Measurements from ENCODE around the gene REV1. TPM values are rescaled to one million over a fixed set of nuclear protein-coding genes. Genes with fewer than 3 reads are reported as not detected.

REV1 gene
- polyA plus RNA-seq (2011; rRNA removed) (17.9 and 23.5 TPM in 2 replicates), polyA minus RNA-seq (2011; rRNA and poly(A)+ RNA removed) (23.4 and 26.2 TPM in 2 replicates)

DNA sequence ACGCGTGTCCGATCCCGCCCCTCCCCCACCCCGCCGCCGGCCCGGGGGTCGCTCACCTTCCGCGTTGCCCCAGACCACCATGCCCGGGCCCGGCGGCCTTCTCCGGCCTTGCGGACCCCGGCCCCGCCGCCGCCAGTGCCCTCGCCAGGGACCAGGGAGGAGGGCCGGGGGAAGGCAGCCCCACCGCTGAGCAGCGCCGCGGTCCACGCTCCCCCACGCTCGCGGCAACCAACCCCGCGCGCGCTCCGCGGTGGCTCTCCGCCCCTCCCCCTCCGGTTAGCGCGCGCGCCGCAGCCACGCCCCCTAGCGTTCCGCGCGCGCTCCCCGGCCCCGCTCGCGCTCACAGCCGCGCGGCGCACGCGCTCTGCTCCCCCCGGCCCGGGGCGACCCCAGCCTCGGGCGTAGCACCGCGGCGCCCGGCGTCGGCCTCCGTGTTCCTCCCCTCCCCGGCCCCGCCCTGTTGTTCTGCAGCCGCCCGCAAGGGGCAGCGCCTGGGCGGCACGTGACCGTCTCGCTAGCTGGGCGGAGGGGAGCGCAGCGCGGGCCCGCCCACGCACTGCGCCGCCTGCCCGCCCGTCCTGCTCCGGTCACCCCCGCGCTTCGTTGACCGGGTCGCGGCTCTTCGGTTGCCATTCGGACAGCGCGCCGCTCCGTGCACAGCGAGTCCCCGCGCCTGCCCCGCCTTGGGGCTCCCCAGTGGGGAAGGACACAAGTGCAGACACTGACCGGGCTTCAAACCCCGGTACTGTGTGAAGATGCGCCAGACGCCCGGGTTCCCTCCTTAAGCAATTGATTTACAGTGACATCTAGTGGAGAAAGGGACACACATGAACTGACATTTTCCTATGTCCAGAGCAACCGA, at the start of gene REV1:
Gene REV1, minus strand, starts transcription at position 257 of the 862 bp plus-strand sequence. CDS start 25,042 bp downstream, outside the sequence.
- ChIA-PET CTCF (interaction anchor here (0.6 to 1.0 kb wide), 11 partner anchors 12 to 405 kb away, joined by 3 to 16 read pairs (median 3); partner anchors contain the start of genes EIF5B and TXNDC9), POLR2A (interaction anchor here (0.6 to 1.1 kb wide), 2 partner anchors 154 to 304 kb away, joined by 3 to 4 read pairs; partner anchors contain the start of gene TXNDC9)
- DNase-seq (ENCODE audit: low read depth) = peak; percentile 56
- H3K27me3 ChIP-seq (ENCODE audit: control insufficient read depth, insufficient read depth, low read length) = no peaks in the 10 kb centered on the region
- peak within 1 kb of the TSS; percentile 76 for H3K4me3 ChIP-seq (ENCODE audit: low read depth, low read length)
- TF ChIP-seq, protein P1, sequence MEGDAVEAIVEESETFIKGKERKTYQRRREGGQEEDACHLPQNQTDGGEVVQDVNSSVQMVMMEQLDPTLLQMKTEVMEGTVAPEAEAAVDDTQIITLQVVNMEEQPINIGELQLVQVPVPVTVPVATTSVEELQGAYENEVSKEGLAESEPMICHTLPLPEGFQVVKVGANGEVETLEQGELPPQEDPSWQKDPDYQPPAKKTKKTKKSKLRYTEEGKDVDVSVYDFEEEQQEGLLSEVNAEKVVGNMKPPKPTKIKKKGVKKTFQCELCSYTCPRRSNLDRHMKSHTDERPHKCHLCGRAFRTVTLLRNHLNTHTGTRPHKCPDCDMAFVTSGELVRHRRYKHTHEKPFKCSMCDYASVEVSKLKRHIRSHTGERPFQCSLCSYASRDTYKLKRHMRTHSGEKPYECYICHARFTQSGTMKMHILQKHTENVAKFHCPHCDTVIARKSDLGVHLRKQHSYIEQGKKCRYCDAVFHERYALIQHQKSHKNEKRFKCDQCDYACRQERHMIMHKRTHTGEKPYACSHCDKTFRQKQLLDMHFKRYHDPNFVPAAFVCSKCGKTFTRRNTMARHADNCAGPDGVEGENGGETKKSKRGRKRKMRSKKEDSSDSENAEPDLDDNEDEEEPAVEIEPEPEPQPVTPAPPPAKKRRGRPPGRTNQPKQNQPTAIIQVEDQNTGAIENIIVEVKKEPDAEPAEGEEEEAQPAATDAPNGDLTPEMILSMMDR (IDR thresholded peaks at IDR 0.05; ENCODE audit: insufficient read depth, low read depth, low read length) = peak; percentile 62
- no peaks in the 10 kb centered on the region for H3K36me3 ChIP-seq (ENCODE audit: control insufficient read depth, insufficient read depth, low read length)

DNA sequence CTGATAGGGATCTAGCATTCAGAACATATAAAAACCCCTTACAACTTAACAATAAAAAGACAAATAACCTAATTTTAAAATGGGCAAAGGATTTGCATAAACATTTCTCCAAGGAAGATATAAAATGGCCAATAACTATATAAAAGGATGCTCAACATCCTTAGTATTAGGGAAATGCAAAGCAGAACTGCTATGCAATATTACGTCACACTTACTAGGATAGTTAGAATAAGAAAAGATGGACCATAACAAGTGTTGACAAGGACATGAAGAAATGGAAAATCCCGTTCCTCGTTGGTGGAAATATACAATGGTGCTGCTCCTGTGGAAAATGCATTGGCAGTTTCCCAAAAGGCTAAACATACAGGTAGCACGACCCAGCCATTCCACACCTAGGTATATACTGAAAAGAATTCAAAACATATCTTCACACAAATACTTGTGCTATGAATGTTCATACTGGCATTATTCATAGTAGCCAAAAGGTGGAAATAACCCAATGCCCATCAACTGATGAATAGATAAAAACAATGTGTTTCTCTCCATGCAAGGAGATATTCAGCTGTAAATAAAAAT, 48.2 kb upstream of the REV1 start:
- H3K4me3 ChIP-seq (ENCODE audit: low read depth, low read length) = no peak overlapping the region
- ChIA-PET CTCF (interaction anchor here (0.7 kb wide), 1 partner anchor 722 kb away, joined by 3 read pairs; no protein-coding TSS in a partner anchor), POLR2A (no interaction called here)
- no peak for DNase-seq (ENCODE audit: low read depth)
- TF ChIP-seq, protein P1 (IDR thresholded peaks at IDR 0.05; ENCODE audit: insufficient read depth, low read depth, low read length) = no peak
- H3K27me3 ChIP-seq (ENCODE audit: control insufficient read depth, insufficient read depth, low read length) = peaks cover under 1% of the 10 kb centered on the region; the same call in 1 of the 2 replicates
- H3K36me3 ChIP-seq (ENCODE audit: control insufficient read depth, insufficient read depth, low read length) = no peaks in the 10 kb centered on the region

DNA sequence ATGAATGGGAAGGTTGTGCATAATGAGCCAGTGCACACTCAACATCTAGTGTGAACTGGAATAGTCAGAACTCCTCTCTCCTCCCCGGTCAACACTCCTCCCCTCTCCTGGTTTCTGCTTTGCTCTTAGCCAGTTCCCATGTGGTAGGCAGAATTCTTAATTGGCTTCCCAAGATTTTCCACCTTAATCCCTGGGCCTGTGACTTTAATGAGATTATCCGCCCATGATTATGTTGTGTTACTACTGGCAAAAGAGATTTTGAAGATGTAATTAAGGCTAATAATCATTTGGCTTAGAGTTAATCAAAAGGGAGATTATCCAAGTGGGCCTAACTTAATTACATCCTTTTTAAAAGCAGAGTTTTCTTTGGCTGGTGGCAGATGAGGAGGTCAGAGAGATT, 34.2 kb upstream of the REV1 start:
- DNase-seq (ENCODE audit: low read depth) = no peak
- POLR2A ChIA-PET = no interaction called here
- TF ChIP-seq, protein P1 (IDR thresholded peaks at IDR 0.05; ENCODE audit: insufficient read depth, low read depth, low read length) = no peak
- CTCF ChIA-PET = interaction anchor here (1.1 kb wide), 1 partner anchor 42 kb away, joined by 3 read pairs; no protein-coding TSS in a partner anchor
- Histone ChIP-seq H3K4me3 (ENCODE audit: low read depth, low read length) (no peak overlapping the region), H3K27me3 (ENCODE audit: control insufficient read depth, insufficient read depth, low read length) (no peaks in the 10 kb centered on the region), H3K36me3 (ENCODE audit: control insufficient read depth, insufficient read depth, low read length) (no peaks in the 10 kb centered on the region)

DNA sequence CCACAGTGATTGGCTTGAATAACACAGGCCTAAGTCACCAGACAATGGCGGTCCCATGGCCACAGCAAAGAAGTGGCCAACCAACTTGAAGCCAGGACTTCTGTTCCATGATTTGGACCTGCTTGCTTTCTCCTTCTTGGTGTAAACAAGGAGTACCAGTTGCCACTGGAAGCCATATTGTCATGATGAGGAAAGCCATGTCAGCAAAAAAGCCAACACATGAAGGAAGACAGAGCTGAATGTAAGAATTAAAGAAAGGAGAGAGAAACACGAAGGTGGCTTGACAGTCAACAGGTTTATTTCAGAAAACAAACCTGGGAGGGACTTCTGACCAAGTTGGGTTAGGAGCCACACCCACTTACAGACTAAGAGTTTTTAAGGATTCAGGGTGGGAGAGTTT, 32.3 kb upstream of the REV1 start:
- no peaks in the 10 kb centered on the region for H3K36me3 ChIP-seq (ENCODE audit: control insufficient read depth, insufficient read depth, low read length)
- no peak overlapping the region for H3K4me3 ChIP-seq (ENCODE audit: low read depth, low read length)
- ChIA-PET CTCF (no interaction called here), POLR2A (no interaction called here)
- DNase-seq (ENCODE audit: low read depth) = no peak
- peaks cover 3% of the 10 kb centered on the region; the same call in 1 of the 2 replicates for H3K27me3 ChIP-seq (ENCODE audit: control insufficient read depth, insufficient read depth, low read length)
- TF ChIP-seq, protein P1 (IDR thresholded peaks at IDR 0.05; ENCODE audit: insufficient read depth, low read depth, low read length) = no peak

DNA sequence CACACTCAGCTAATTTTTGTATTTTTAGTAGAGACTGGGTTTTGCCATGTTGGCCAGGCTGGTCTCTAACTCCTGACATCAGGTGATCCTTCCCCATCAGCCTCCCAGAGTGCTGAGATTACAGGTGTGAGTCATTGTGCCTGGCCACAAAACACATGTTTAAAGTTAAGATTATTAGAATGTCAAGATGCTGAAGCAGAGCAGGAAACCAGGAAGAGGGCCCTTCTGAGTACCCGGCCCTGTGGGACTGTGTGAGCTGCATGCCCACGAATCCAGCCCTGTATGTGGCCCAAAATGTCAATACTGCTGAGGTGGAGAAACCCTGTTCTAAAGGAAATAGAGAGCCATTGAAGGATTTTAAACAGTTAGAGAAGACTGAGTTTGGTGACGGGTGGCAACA, 31.0 kb upstream of the REV1 start:
- Histone ChIP-seq H3K36me3 (ENCODE audit: control insufficient read depth, insufficient read depth, low read length) (no peaks in the 10 kb centered on the region), H3K4me3 (ENCODE audit: low read depth, low read length) (no peak overlapping the region), H3K27me3 (ENCODE audit: control insufficient read depth, insufficient read depth, low read length) (peaks cover 4% of the 10 kb centered on the region; the same call in 1 of the 2 replicates)
- DNase-seq (ENCODE audit: low read depth) = no peak
- CTCF ChIA-PET = no interaction called here
- TF ChIP-seq, protein P1 (IDR thresholded peaks at IDR 0.05; ENCODE audit: insufficient read depth, low read depth, low read length) = no peak
- POLR2A ChIA-PET = no interaction called here

Data from BJ (cell line).